IMR-90 (cell line): ENCODE data around the gene CEP95. TPM values are rescaled to one million over a fixed set of nuclear protein-coding genes. Genes with fewer than 3 reads are reported as not detected.

Experiments used
- ATAC-seq: fragments of 200-7000 bp; cut with Tn5 transposase; 2 replicates; pipeline ENCODE4 v1.9.1; 2020; ENCODE audit warnings: low read depth, mild to moderate bottlenecking, moderate library complexity
- BruUV-seq: library from RNA; stranded (reverse); fragments of 400-500 nt; replicated peaks from 2 replicates; lab custom pipeline; 2021; lab: Mats Ljungman, UMichigan
- CTCF ChIA-PET: fragments of 300-600 bp; formaldehyde crosslinking; extraction: SDS; loops from one replicate; lab custom pipeline; 2021; ENCODE audit warnings: antibody characterized with exemption; lab: Yijun Ruan, JAX
- POLR2A ChIA-PET: fragments of 300-600 bp; sonication (Branson Sonifier 250); formaldehyde crosslinking; loops from one replicate; lab custom pipeline; 2022; ENCODE audit warnings: antibody characterized with exemption; ENCODE audit not compliant: unreplicated experiment; lab: Charles Lee
- DNase-seq: peaks from one replicate; pipeline ENCODE4 v3.0.0; 2013
- H2AFZ ChIP-seq: replicated peaks from 2 replicates; pipeline ENCODE3; 2013; ENCODE audit warnings: low read length, mild to moderate bottlenecking; ENCODE audit not compliant: poor library complexity
- H2AK5ac ChIP-seq: 2 replicates; pipeline ENCODE4 v1.6.1; 2013; ENCODE audit warnings: low read depth, low read length, inconsistent platforms
- H2AK9ac ChIP-seq: replicated peaks from 2 replicates; pipeline ENCODE3; 2013; ENCODE audit warnings: mild to moderate bottlenecking, low read depth, low read length, moderate library complexity; ENCODE audit not compliant: poor library complexity
- H2BK120ac ChIP-seq: 2 replicates; pipeline ENCODE4 v1.6.1; 2013; ENCODE audit warnings: low read depth, low read length, inconsistent platforms
- H2BK15ac ChIP-seq: 3 replicates; pipeline ENCODE4 v1.6.1; 2013; ENCODE audit warnings: low read depth, low read length, inconsistent platforms
- H2BK20ac ChIP-seq: 2 replicates; pipeline ENCODE4 v1.6.1; 2013; ENCODE audit warnings: low read depth, mild to moderate bottlenecking, inconsistent platforms, low read length, moderate library complexity
- H2BK5ac ChIP-seq: 2 replicates; pipeline ENCODE4 v1.6.1; 2013; ENCODE audit warnings: mild to moderate bottlenecking, low read depth, low read length, inconsistent platforms; ENCODE audit not compliant: poor library complexity, severe bottlenecking
- H3K14ac ChIP-seq: replicated peaks from 2 replicates; pipeline ENCODE4 v1.6.1; 2013; ENCODE audit warnings: low read depth, low read length, inconsistent platforms
- H3K18ac ChIP-seq: 2 replicates; pipeline ENCODE4 v1.6.1; 2013; ENCODE audit warnings: low read depth, low read length, control low read depth
- H3K23ac ChIP-seq: 2 replicates; pipeline ENCODE4 v1.6.1; 2013; ENCODE audit warnings: low read depth, low read length, inconsistent platforms
- H3K27ac ChIP-seq: 2 replicates; pipeline ENCODE4 v1.5.1; 2013; ENCODE audit warnings: mild to moderate bottlenecking, control low read depth, low read length; ENCODE audit not compliant: insufficient read depth
- H3K27me3 ChIP-seq: 2 replicates; pipeline ENCODE4 v1.6.1; 2013; ENCODE audit warnings: low read length; ENCODE audit not compliant: control insufficient read depth, insufficient read depth
- H3K36me3 ChIP-seq: 2 replicates; pipeline ENCODE4 v1.6.1; 2013; ENCODE audit warnings: low read length, mixed read lengths; ENCODE audit not compliant: control insufficient read depth, insufficient read depth
- H3K4ac ChIP-seq: 2 replicates; pipeline ENCODE4 v1.6.1; 2013; ENCODE audit warnings: low read depth, low read length, inconsistent platforms
- H3K4me1 ChIP-seq: 2 replicates; pipeline ENCODE4 v1.6.1; 2013; ENCODE audit warnings: low read length, mixed read lengths; ENCODE audit not compliant: control insufficient read depth, insufficient read depth
- H3K4me2 ChIP-seq: 2 replicates; pipeline ENCODE4 v1.6.1; 2013; ENCODE audit warnings: low read depth, mild to moderate bottlenecking, control low read depth, low read length, moderate library complexity
- H3K4me3 ChIP-seq: 2 replicates; pipeline ENCODE4 v1.5.1; 2013; ENCODE audit warnings: low read depth, mild to moderate bottlenecking, control low read depth, low read length, moderate library complexity; ENCODE audit not compliant: insufficient read depth
- H3K56ac ChIP-seq: 2 replicates; pipeline ENCODE4 v1.6.1; 2013; ENCODE audit warnings: low read length, inconsistent platforms; ENCODE audit not compliant: insufficient read depth; ENCODE audit errors: extremely low read depth
- H3K79me1 ChIP-seq, 2 experiments: 2 replicates each; pipeline ENCODE4 v1.6.1; 2013; ENCODE audit warnings: low read length in 2 of 2, inconsistent platforms in 1 of 2, low read depth in 1 of 2
- H3K9ac ChIP-seq: 2 replicates; pipeline ENCODE4 v1.6.1; 2013; ENCODE audit warnings: low read depth, low read length, control low read depth
- H3K9me1 ChIP-seq: 2 replicates; pipeline ENCODE4 v1.6.1; 2013; ENCODE audit warnings: low read length, inconsistent platforms; ENCODE audit not compliant: insufficient read depth
- H3K9me3 ChIP-seq: 2 replicates; pipeline ENCODE4 v1.6.1; 2013; ENCODE audit warnings: low read length; ENCODE audit not compliant: control insufficient read depth, insufficient read depth
- H4K20me1 ChIP-seq: 2 replicates; pipeline ENCODE4 v1.6.1; 2013; ENCODE audit warnings: low read length, inconsistent platforms; ENCODE audit not compliant: insufficient read depth
- H4K5ac ChIP-seq: 2 replicates; pipeline ENCODE4 v1.6.1; 2013; ENCODE audit warnings: mild to moderate bottlenecking, low read depth, low read length, control low read depth
- H4K8ac ChIP-seq, 2 experiments: 2 replicates each; pipeline ENCODE4 v1.6.1; 2013; ENCODE audit warnings: low read depth in 2 of 2, low read length in 2 of 2, control low read depth in 1 of 2, inconsistent platforms in 1 of 2
- H4K91ac ChIP-seq: 2 replicates; pipeline ENCODE4 v1.6.1; 2013; ENCODE audit warnings: low read depth, low read length, inconsistent platforms; ENCODE audit not compliant: insufficient read depth
- BHLHE40 ChIP-seq: fragments of 150-350 bp; IDR thresholded peaks from 2 replicates; pipeline ENCODE4 v1.6.1; 2016; ENCODE audit warnings: mild to moderate bottlenecking, low read depth, low read length
- CHD1 ChIP-seq: IDR thresholded peaks from 2 replicates; pipeline ENCODE4 v1.6.1; 2012; ENCODE audit warnings: low read depth, low read length, improper control_type of control experiment
- FOS ChIP-seq: fragments of 150-350 bp; IDR thresholded peaks from 2 replicates; pipeline ENCODE4 v1.6.1; 2016; ENCODE audit warnings: low read depth, low read length
- MAFK ChIP-seq: IDR thresholded peaks from 2 replicates; pipeline ENCODE4 v1.6.1; 2012; ENCODE audit warnings: low read depth, low read length, improper control_type of control experiment
- MAZ ChIP-seq: IDR thresholded peaks from 2 replicates; pipeline ENCODE4 v1.6.1; 2012; ENCODE audit warnings: low read depth, mild to moderate bottlenecking, low read length, improper control_type of control experiment, moderate library complexity, borderline replicate concordance
- NFE2L2 ChIP-seq: fragments of 150-350 bp; IDR thresholded peaks from 2 replicates; pipeline ENCODE4 v1.6.1; 2016; ENCODE audit warnings: low read depth, mild to moderate bottlenecking, low read length
- RAD21 ChIP-seq: IDR thresholded peaks from 2 replicates; pipeline ENCODE4 v1.6.1; 2012; ENCODE audit warnings: low read length, improper control_type of control experiment
- RFX5 ChIP-seq: IDR thresholded peaks from 2 replicates; pipeline ENCODE4 v1.8.0; 2012; ENCODE audit warnings: low read depth, mild to moderate bottlenecking, low read length, moderate library complexity
- SMC3 ChIP-seq: fragments of 150-350 bp; IDR thresholded peaks from 2 replicates; pipeline ENCODE4 v1.6.1; 2016; ENCODE audit warnings: low read depth, mild to moderate bottlenecking, antibody characterized with exemption, low read length, moderate library complexity
- WGBS, 2 experiments: methylation state at CpG; one replicate each; pipeline versions ENCODE4 v1.1.5 to v1.1.7; 2013; ENCODE audit warnings: missing lambda C conversion rate in 2 of 2; ENCODE audit not compliant: insufficient read length in 1 of 2; ENCODE audit errors: extremely low coverage in 2 of 2; 5-methylcytosine and 5-hydroxymethylcytosine counted together
- dilution Hi-C: fragments of 300-500 bp; cut with HindIII; formaldehyde crosslinking; loops from one replicate; pipeline ENCODE4 v1.14.3; 2018; ENCODE audit warnings: low sequenced_read_pairs; ENCODE audit not compliant: unreplicated experiment
- in situ Hi-C: fragments of 300-500 bp; cut with MboI; formaldehyde crosslinking; loops from 3 replicates; pipeline ENCODE4 v1.14.3; 2019; ENCODE audit warnings: low sequenced_read_pairs, inconsistent platforms, mixed read lengths
- intact Hi-C: fragments of 100-400 bp; cut with micrococcal nuclease; formaldehyde crosslinking; loops from 2 replicates; pipeline ENCODE4 v1.10.0; 2022
- polyA plus RNA-seq, 3 experiments: library from polyadenylated mRNA; depleted of rRNA; stranded (reverse); fragments of >200 nt; gene quantifications; 2 replicates each; pipeline ENCODE4 v1.2.3, GENCODE V29; 2012; ENCODE audit warnings: low replicate concordance in 1 of 3
- total RNA-seq: library from RNA; depleted of rRNA; stranded (reverse); fragments of >200 nt; gene quantifications from 2 replicates; pipeline ENCODE4 v1.2.3, GENCODE V29; 2012
- TF ChIP-seq, protein P1 (sequence below): fragments of 150-350 bp; IDR thresholded peaks from 2 replicates; pipeline ENCODE4 v1.6.1; 2016; ENCODE audit warnings: low read depth, mild to moderate bottlenecking, low read length, moderate library complexity, borderline replicate concordance

The CEP95 gene
- total and polyA plus RNA-seq, 2 of the 4 experiments (the other 2 are of a cell fraction), result 6.1 to 13.6 TPM

DNA sequence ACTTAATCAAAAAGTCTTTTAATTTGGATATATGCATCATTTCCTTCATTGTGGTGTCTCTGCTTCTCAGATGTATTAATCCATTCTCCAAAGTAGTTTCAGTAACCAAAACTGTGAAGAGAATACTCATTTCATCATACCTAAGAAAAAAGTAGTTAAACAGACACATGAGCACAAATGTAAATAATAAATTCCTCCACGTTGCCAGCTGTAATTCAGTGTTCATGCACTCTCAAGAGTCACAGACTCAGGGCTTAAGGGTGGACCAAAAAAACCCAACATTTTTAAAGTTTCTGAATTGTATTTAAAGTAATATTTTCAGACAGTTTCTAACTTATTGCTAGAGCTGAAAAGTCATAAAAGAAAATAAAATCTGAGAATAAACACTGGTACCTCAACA lies 28.9 kb upstream of the CEP95 start:
- no peak overlapping the region for H2AFZ ChIP-seq
- H3K14ac ChIP-seq, result no peak overlapping the region
- H2BK5ac ChIP-seq, result no peak overlapping the region
- no peaks in the 10 kb centered on the region; the same call in 1 of the 2 replicates for H3K4me1 ChIP-seq
- no peaks in the 10 kb centered on the region for H3K27me3 ChIP-seq
- no TSS peak for BruUV-seq
- H3K9me1 ChIP-seq, result no peaks in the 10 kb centered on the region
- peak; percentile 65 for ATAC-seq
- no peak overlapping the region for H3K18ac ChIP-seq
- no peak overlapping the region for H4K8ac ChIP-seq
- no peak overlapping the region for H4K91ac ChIP-seq
- POLR2A ChIA-PET, result no interaction called here
- no peak overlapping the region for H3K27ac ChIP-seq
- no peak overlapping the region for H2BK15ac ChIP-seq
- H3K56ac ChIP-seq, result no peak overlapping the region
- no peaks in the 10 kb centered on the region for H4K20me1 ChIP-seq
- H3K9ac ChIP-seq, result no peak overlapping the region
- no peak overlapping the region for H3K4ac ChIP-seq
- in situ Hi-C loops (no loop called here), intact Hi-C loops (no loop called here), dilution Hi-C loops (no loop called here)
- H2BK120ac ChIP-seq, result no peak overlapping the region
- 0 out of 2 replicates have a peak, but pooled peaks cover 3% of the 10 kb centered on the region for H3K36me3 ChIP-seq
- H3K79me1 ChIP-seq, result 0 out of 4 replicates have a peak, but pooled peaks cover 0 to 3% of the 10 kb centered on the region in 2 experiments
- H4K5ac ChIP-seq, result no peak overlapping the region
- CTCF ChIA-PET, result interaction anchor here (1.2 to 1.5 kb wide), 3 partner anchors 11 to 58 kb away, joined by 3 to 10 read pairs (median 4); no protein-coding TSS in a partner anchor
- H3K23ac ChIP-seq, result no peak overlapping the region
- peak; percentile 32 for DNase-seq
- no peak for TF ChIP-seq NFE2L2
- TF ChIP-seq RFX5, result no peak
- TF ChIP-seq CHD1, result no peak
- TF ChIP-seq, protein P1, sequence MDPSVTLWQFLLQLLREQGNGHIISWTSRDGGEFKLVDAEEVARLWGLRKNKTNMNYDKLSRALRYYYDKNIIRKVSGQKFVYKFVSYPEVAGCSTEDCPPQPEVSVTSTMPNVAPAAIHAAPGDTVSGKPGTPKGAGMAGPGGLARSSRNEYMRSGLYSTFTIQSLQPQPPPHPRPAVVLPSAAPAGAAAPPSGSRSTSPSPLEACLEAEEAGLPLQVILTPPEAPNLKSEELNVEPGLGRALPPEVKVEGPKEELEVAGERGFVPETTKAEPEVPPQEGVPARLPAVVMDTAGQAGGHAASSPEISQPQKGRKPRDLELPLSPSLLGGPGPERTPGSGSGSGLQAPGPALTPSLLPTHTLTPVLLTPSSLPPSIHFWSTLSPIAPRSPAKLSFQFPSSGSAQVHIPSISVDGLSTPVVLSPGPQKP, result no peak
- no peak for TF ChIP-seq BHLHE40
- no peak for TF ChIP-seq SMC3
- no peak for TF ChIP-seq RAD21
- no peak for TF ChIP-seq MAZ
- no peak for TF ChIP-seq FOS
- TF ChIP-seq MAFK, result no peak
- H2AK9ac ChIP-seq, result no peak overlapping the region
- no peak overlapping the region for H2AK5ac ChIP-seq
- no peak overlapping the region for H2BK20ac ChIP-seq
- no peak overlapping the region for H3K4me2 ChIP-seq
- no peaks in the 10 kb centered on the region for H3K9me3 ChIP-seq
- WGBS, 2 experiments, result no CpG with 5 or more reads among the region's 1 CpG
- no peak overlapping the region for H3K4me3 ChIP-seq
